GM21737 (cell line): Measurements from ENCODE around the gene USP31.

Source experiments
- ATAC-seq: cut with Tn5 transposase; IDR thresholded peaks from one replicate; pipeline ENCODE4 v1.9.1; 2021; ENCODE audit warnings: mild to moderate bottlenecking, moderate library complexity; ENCODE audit not compliant: unreplicated experiment

USP31 gene

DNA sequence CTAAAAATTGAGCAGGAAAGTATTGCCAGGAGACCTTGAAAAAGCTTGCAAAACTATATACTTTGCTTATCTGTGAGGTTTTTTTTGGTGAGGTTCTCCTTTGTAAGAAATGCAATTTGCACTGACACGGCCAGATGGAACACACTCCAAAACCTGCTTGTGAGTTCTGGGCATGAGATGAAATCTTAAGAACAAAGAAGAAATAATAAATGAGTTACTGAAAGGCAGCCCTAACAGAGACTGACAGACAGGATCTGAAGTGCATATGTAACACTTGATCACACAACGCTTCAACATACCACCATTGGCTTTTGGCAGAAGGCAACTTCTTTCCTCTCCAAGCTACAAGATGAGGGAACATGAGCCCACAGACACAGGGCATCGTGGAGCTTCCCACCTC, 82.6 kb downstream of the USP31 start:
- ATAC-seq: no peak

DNA sequence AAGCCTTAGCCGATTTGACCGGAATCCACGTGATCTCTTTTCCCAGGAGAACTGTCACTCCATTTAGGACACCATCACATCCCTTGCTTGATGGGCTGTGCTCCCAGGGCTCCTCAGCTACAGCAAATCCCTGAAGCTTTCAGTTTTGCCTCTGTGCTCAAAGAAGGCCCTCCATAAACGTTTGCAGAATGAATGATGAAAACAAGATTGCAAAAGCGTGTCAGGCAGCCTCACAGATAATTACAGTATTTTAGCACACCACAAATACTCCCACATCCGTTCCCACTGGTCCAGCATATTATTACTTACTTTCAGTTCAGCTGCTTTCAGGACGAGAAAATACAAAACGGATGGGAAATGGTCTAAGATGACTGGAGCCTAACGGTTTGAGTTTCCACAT, 84.6 kb downstream of the USP31 start:
- no peak for ATAC-seq

DNA sequence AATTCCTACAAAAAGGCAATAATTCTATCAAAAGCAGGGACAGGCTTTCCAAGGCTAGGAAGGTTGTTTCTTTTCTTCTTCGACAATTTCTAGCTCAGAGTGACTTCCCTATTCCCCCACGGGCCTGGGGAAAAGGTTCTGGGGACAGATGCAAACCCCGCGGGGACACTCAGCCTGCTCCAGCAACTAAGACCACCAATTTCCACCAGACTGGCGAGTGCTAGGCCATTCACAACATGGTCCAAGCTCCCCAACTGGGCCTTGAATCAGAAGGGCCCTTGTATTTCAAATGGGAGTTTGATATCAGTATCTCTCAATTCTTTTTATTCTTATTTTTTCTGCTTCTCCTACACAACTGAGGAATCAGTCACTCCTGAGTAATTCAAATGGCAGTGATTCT, 86.7 kb downstream of the USP31 start:
- ATAC-seq: no peak

DNA sequence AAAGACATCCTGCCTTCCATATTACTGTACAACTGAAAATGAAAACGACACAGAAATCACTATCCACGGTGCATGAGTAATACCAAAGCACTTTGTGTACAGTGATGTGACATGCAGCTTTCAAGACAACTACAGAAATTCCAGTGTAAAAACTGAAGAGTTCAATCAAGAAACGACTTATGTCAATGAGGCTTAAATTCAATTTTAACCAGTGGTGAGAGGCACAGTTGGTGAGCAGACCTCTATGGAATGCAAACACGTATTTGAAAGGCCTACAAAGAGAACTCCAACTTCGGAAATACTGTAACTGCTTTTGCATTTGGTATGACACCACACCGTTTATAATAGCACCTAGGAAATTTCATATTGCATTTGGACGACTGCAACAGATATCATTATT, 87.6 kb downstream of the USP31 start:
- ATAC-seq: no peak

DNA sequence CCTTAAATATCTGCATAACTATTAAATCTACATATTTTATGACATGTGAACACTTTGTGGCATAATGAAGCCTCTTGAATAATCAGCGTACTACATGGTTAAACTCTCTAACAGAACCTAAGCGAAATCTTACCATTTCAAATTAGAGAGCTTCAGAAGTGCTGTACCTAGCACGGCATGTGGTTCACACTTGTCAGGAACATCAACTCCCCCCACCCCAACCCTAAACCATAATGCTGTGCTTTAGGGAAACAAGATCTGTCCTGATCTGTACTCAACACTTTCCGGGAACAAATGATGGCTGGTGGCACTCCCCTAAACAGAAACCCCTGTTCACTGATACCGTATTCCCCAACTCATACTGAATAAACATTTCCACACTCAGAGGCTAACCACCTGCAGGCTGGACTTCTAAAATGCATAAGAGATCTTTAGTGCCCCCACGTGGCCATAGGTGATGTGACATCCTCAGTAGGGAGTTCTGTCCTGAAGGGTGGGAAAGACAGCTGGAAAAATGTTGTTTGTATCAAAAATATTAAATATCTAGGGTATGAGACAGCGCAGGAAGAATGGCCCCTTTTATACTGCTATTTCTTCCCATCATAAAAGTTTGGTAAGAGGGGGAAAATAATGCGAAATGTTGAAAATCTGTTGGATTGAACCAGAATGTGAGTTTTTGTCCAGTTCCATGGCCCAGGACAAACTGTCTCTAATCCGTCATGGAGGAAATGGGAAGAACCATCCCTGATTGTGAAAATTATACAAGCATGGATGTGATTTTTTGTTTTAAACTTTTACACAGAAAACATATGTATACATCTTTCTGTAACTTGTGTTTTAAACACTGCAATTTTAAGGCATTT, 88.6 kb downstream of the USP31 start:
- no peak for ATAC-seq

DNA sequence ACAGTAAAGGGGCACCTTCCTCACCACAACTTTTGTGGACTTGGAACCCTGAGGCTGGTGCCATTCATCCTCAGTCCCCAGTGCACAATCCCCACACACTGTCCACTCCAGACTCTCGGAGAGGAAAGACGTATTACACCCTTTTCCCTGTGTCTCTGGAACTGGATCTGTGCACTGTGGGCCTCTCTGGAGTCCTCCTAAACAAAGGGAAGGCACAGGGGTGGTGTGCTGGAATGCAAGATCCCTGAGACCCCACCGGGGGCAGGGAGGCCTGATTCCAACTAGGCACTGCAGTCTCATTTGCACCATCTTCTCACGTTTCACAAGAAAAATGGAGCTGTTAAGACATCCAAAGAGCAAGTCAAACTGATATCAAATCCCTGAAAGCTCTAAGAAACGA, 89.8 kb downstream of the USP31 start:
- no peak for ATAC-seq

DNA sequence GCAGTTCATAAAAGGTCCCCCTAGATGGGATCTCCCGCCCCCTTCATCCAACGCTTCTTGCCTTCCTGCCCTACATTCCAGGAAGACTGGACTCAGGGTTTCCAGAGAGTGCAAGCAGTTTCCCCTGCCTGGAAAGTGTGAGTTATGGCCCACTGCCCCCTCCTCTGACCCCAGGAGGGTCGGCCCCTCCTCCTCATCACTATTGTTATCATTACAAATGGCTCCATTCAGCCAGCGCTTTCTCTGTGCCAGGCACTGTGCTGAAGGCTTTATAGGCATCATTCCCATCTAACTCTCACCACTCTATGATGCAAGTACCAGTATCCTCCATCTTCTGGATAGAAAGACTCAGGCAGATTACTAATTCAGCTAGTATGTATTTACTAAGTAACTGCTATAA, 90.7 kb downstream of the USP31 start:
- ATAC-seq: no peak

DNA sequence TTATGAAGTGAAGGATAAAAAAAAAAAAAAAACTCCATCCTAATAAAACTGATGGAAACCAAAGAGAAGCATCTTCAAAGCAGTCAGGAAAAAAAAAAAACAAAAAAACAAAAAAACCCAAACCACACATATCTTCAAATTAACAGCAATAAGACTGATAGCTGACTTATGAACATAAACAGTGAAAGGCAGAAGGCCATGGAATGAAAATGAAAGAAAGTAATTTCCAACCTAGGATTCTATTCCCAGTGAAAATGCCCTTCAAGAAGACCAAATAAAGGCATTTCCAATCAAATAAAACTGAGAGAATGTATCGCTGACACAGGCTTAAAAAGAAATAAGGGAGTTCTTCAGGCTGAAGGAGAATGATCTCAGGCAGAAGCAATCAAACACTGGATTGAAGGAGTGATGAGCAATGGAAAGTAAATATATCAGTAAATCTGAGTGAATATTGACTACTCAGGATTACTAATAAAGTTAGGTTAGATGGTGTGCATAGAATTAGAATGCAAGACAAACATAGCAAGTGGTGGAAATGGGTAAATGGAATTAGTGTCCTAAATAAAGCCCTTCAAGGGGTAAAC, 92.1 kb downstream of the USP31 start:
- no peak for ATAC-seq

DNA sequence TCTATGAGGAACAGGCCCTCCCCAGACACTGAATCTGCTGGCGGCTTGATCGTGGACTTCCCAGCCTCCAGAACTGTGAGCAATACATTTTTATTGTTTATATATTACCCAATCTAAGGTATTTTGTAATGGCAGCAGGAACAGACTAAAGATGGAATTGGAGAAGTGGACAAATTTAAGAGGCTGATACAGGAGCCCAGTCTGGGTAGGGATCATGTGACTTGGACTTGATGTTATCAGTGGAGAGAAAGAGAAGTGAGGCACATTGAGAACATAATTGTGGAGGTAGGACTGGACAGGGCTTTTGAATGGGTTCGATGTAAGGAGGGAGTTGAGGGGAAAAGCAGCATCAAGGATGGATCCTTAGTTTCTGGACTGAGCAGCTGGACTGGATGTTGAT, 93.8 kb downstream of the USP31 start:
- no peak for ATAC-seq

DNA sequence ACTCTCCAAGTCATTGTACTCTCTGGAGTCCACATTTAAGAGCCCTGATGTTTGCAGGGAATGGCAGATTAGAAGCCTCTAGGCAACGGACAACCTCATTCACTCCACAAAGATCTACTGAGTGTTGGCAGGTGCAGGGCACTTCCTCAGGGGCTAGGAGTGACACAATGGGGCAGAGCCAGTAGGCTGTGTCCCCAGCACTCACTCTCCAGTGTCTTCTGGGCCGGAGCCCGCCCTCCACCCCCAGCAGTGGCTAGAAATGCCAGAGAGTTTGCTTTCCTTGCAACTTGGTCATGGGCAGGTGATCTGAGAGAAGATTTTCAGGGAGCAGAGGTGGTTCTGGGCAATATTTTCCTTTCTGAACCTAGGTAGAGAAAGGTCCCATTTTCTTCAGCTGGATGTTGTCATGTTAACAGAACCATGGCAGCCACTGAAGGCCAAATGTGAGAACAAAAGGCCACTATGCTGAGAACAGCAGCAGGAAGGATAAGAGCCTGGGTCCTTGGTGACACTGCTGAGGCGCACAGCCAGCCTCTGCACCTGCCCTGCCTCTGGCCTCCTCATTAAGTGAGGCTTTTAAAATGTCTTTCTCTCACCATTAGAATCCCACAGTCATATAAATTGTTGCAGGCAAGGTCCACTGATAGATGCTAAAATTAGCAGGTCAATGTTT, 96.2 kb downstream of the USP31 start:
- no peak for ATAC-seq

DNA sequence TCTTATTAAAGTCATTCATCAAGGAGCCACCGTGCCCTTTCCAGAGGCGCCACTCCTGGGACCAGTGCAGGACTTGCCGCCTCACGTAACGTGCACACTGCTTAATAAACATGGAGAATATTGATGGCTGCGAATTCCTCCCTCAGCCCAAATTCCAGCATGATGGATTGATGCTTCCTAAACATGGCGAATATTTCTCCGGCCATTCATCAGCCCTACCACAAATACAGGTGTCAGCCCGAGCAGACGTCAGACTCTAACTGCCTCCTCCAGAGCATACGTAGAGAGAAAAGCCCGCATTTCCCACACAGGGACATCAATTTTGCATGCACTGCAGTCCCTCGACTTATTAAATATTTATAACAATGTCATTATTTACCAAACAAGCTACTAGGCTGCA, 97.0 kb downstream of the USP31 start:
- ATAC-seq: no peak

DNA sequence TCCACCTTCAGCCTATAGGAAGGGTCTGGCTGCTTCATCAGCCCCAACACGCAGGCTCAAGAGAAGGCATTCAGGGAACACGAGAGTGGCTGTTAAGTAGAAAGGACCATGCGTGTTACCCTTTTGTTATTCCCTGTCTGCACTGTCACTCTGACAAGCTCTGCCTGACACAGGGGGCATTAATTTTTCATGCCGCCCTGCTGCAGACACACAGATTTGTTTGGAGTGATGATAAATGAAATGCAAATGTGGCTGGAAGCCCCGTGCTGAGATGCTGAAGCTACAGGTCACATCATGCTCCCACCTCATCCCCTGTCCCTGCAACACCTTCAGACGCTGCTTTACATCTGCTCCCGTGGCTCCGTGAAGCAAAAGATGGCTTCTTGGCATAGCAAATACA, 97.7 kb downstream of the USP31 start:
- no peak for ATAC-seq

DNA sequence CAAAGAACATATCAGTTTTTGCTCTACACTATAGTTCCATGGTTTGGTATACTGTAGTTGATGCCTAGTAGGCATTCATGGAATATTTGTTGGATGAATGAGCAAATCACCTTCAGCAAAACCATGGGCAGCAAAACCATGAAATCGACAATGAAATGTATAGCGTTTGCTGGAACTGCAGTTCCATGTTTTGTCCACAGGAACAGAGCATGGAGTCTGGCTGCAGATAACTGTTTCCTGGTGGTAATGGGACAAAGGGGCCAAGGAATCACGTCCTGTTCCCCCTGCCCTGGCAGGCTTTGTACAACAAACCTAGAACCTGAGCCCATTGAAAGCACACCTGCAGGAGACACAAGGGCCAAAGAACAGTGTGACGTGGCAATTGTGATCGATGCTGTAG, 101.1 kb downstream of the USP31 start:
- ATAC-seq: no peak

DNA sequence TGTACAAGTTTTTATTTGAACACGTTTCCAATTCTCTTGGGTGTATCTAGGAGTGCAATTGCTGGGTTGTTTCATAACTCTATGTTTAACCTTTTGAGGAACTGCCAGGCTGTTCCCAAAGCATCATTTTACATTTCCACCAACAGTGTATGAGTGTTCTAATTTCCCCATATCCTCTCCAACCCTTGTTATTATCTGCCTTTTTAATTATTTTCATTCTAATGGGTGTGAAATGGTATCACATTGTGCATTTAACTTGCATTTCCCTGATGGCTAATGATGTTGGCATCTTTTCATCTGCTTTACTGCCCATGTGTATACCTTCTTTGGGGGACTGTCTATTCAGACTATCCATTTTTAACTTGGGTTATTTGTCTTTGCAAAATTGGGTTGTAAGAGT, 104.2 kb downstream of the USP31 start:
- no peak for ATAC-seq

DNA sequence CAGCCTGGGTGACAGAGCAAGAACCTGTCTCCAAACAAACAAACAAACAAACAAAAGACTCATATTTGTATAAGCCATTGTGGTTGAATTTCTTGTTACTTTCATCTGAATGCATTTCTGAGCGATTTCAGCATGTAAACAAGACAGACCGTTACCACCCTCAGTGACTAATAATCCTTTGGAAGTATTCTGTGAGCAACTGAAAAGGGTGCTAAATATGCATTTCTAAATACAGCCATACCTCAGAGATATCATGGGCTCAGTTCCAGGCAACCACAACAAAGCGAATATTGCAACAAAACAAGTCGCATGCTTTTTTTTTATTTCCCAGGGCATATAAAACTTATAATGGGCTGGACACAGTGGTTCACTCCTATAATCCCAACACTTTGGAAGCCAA, 109.0 kb downstream of the USP31 start:
- ATAC-seq: no peak

DNA sequence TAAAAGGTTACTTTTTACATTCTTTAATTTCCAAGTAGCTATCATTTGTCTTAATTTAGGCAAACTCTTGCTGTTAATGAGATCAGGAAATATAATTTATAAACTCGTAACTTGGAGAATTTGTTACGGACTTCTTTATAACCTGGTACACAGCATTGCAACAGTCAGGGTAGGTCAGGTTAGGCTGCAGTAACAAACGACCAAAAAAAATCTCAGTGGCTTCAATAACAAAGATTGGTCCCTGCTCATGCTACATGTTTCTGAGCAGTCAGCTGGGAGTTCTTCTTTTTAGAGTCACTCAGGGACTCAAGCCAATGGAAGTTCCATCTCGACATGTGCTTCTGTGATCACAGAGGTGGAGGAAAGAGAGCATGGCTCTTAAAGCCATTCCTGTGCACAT, 110.1 kb downstream of the USP31 start:
- ATAC-seq: no peak

DNA sequence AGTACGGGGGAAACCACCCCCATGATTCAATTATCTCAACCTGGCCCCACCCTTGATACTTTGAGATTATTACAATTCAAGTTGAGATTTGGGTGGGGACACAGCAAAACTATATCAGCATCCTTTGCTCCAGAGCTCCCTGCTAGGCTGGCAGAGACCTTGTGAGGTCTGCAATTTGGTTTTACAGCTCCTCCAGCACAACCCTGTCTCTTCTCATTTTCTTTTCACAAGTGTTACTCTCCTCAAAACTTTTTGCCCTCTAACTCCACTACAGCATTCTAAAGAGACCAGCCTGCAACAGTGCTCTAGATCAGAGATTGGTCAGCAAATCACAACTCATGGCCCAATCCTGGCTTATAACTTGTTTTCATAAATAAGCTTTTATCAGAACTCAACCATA, 114.0 kb downstream of the USP31 start:
- ATAC-seq: no peak

DNA sequence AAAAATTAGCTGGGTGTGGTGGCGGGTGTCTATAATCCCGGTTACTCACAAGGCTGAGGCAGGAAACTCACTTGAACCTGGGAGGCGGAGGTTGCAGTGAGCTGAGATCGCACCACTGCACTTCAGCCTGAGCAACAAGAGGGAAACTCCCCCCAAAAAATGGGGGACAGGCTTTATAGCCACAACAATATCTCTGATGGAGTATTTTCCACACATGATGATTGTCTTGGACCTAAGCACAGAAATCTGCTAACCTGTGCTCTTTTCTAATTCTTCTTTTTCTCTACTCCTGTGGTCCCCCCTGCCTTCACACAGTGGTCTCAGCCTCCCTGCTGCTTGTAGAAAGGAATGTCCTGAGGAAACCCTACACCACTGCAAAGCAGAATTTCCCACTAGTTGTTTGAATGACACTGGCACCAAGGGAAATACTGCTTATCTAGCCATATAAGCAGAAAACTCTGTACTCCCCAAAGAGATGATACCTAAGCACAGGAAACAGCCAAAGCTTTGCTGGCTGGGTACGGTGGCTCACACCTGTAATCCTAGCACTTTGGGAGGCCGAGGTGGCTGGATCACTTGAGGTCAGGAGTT, 117.6 kb downstream of the USP31 start:
- no peak for ATAC-seq

DNA sequence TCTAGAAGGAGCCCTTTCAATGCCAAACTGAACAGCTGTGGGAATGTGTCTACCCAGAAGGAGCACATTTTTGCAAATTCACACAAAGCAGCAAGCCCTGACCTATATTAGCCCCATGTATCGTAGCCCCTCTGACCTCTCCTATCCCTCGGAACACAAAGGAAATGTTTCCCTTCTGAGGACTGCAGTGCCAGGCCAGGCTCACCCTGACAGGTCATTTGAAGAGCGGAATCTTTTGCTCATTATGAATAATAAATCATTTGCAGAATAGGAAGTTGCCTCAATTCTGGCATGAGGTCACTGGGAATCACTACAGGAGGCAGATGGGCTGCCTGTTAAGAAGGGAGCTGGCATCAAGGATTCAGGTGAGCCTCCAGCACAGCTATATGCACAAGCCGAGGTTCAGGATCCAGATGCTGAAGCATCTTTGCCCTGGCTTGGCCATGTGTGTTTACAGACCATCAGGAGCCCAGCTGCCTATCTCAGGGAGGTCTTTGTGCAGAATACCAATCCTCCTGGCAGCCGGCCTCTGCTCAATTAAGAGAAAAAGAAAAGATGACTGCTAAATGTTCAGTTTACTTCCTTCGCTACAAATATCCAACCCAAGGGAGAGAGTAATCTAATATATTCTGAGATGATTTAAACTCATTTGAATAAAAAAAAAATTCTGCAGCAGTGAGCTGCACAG, 119.4 kb downstream of the USP31 start:
- no peak for ATAC-seq

DNA sequence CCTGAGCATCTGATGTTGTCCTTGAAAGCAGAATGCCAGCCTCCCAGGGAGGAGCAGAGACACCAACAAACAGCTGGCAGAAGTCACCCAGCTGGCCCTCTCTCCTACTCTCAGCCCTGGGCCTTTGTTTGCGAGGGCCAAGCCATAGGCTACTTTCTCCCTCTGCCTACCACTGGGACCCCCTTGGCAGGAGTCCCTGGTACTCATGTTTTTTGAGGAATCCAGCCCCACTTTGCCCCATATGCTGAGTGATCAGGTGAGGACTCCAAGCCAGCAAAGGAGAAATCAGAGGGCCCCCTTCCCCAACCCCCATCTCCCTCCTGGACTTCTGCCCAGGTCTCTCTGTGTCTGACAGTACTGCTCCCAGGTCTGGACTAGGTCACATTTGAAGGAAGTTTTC, 121.9 kb downstream of the USP31 start:
- no peak for ATAC-seq

DNA sequence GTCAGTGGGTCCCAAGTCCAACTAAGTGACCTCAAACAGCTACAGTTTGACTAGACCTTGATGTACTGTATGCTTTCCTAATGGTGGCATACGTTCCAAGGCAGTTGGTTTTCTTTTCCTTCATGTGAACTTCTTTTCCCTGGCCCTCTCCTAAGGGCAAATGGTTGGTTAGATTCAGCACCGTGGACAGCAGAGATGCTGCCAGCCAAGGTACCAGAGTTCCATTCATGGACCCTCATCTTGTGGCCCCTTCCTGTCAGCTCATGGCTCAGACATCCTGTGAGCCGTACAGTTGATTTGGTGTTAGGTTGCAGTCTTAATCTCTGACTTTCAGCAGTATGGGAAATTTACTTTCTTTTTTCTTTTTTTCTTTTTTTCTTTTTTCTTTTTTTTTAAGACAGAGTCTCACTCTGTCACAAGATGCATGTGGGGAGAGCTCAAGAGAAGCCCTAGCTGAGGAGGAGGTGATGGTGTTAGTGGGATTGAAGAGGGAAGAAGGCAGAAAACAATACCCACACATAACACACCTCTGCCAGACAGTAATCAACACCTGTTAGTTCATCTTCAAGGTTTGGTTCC, 122.4 kb downstream of the USP31 start:
- ATAC-seq: no peak
